ENCODE data around the gene SLC45A1. TPM values are rescaled to one million over a fixed set of nuclear protein-coding genes. Genes with fewer than 3 reads are reported as not detected.

The SLC45A1 gene
- total RNA-seq, 1 donor from 2014 or later = 2.7 TPM

- no peak for TF ChIP-seq CTCF (conservative IDR thresholded peaks at IDR 0.05)
- H3K9me3 Mint-ChIP-seq = no peaks in the 10 kb centered on the region
- peaks cover 15% of the 10 kb centered on the region for H3K27me3 Mint-ChIP-seq
- peaks cover 4% of the 10 kb centered on the region for H3K4me1 Mint-ChIP-seq (ENCODE audit: unreplicated experiment)
- H3K4me3 Mint-ChIP-seq = no peak overlapping the region
- no peak overlapping the region for H3K27ac Mint-ChIP-seq
- no peaks in the 10 kb centered on the region for H3K36me3 Mint-ChIP-seq
- no peak for DNase-seq (ENCODE audit: extremely low spot score, unreplicated experiment)
Observed at GRCh38 chr1:8321612-8322011, 3.7 kb downstream of the SLC45A1 start.

GRCh38 chr1:8323706-8324105 lies 5.8 kb downstream of the SLC45A1 start:
- Mint-ChIP-seq H3K9me3 (no peaks in the 10 kb centered on the region), H3K27ac (no peak overlapping the region), H3K4me3 (no peak overlapping the region), H3K4me1 (ENCODE audit: unreplicated experiment) (no peaks in the 10 kb centered on the region), H3K36me3 (no peaks in the 10 kb centered on the region), H3K27me3 (peaks cover 9% of the 10 kb centered on the region)
- DNase-seq (ENCODE audit: extremely low spot score, unreplicated experiment) = no peak
- no peak for TF ChIP-seq CTCF (conservative IDR thresholded peaks at IDR 0.05)

GRCh38 chr1:8324176-8324810 lies 6.4 kb downstream of the SLC45A1 start:
- DNase-seq (ENCODE audit: extremely low spot score, unreplicated experiment) = no peak
- H3K27me3 Mint-ChIP-seq = peaks cover 8% of the 10 kb centered on the region
- H3K4me1 Mint-ChIP-seq (ENCODE audit: unreplicated experiment) = no peaks in the 10 kb centered on the region
- H3K27ac Mint-ChIP-seq = no peak overlapping the region
- H3K4me3 Mint-ChIP-seq = no peak overlapping the region
- no peaks in the 10 kb centered on the region for H3K36me3 Mint-ChIP-seq
- TF ChIP-seq CTCF (conservative IDR thresholded peaks at IDR 0.05) = no peak
- no peaks in the 10 kb centered on the region for H3K9me3 Mint-ChIP-seq

- no peaks in the 10 kb centered on the region for H3K4me1 Mint-ChIP-seq (ENCODE audit: unreplicated experiment)
- no peak for TF ChIP-seq CTCF (conservative IDR thresholded peaks at IDR 0.05)
- DNase-seq (ENCODE audit: extremely low spot score, unreplicated experiment) = no peak
- H3K27ac Mint-ChIP-seq = no peak overlapping the region
- H3K27me3 Mint-ChIP-seq = peaks cover 2% of the 10 kb centered on the region
- no peaks in the 10 kb centered on the region for H3K36me3 Mint-ChIP-seq
- no peak overlapping the region for H3K4me3 Mint-ChIP-seq
- no peaks in the 10 kb centered on the region for H3K9me3 Mint-ChIP-seq
Observed at GRCh38 chr1:8325771-8326170, 7.9 kb downstream of the SLC45A1 start.

GRCh38 chr1:8326265-8326664 lies 8.4 kb downstream of the SLC45A1 start:
- DNase-seq (ENCODE audit: extremely low spot score, unreplicated experiment) = no peak
- Mint-ChIP-seq H3K4me1 (ENCODE audit: unreplicated experiment) (no peaks in the 10 kb centered on the region), H3K4me3 (no peak overlapping the region), H3K27ac (no peak overlapping the region), H3K36me3 (no peaks in the 10 kb centered on the region), H3K27me3 (no peaks in the 10 kb centered on the region), H3K9me3 (no peaks in the 10 kb centered on the region)
- TF ChIP-seq CTCF (conservative IDR thresholded peaks at IDR 0.05) = no peak

GRCh38 chr1:8328271-8328670 lies 10.4 kb downstream of the SLC45A1 start:
- TF ChIP-seq CTCF (conservative IDR thresholded peaks at IDR 0.05) = no peak
- H3K4me3 Mint-ChIP-seq = no peak overlapping the region
- no peaks in the 10 kb centered on the region for H3K36me3 Mint-ChIP-seq
- H3K4me1 Mint-ChIP-seq (ENCODE audit: unreplicated experiment) = no peaks in the 10 kb centered on the region
- H3K27me3 Mint-ChIP-seq = no peaks in the 10 kb centered on the region
- H3K9me3 Mint-ChIP-seq = no peaks in the 10 kb centered on the region
- no peak for DNase-seq (ENCODE audit: extremely low spot score, unreplicated experiment)
- H3K27ac Mint-ChIP-seq = no peak overlapping the region

Data from type B pancreatic cell (in vitro differentiated cells).